ENCODE data around the gene ARHGEF28.

DNA sequence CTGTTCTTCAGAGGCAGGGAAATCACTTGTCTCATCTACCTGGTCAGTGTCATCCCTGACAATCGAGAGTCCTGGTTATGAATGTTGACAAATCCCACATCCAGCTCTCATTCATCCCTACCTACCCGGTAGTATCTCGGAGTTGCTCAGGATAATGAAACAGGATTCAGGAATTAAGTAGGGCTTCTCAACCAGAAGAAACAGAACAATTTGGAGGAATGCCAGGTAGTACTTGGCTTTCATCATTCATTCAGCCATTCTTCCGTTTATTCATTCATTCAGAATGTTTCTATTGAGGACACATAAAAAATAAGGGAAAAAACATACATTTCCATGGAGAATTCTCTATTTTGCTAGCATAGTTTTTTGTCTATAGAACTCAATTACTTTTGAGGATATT, 195.0 kb downstream of the ARHGEF28 start:
- no peak for TF ChIP-seq CTCF (IDR thresholded peaks at IDR 0.05; ENCODE audit: poor library complexity, severe bottlenecking)
- no peak for TF ChIP-seq EP300 (conservative IDR thresholded peaks at IDR 0.05; ENCODE audit: poor library complexity, severe bottlenecking)

Measured in neural cell (in vitro differentiated cells).